GM12878 (cell line): ENCODE results near the gene GPC3. TPM values are rescaled to one million over a fixed set of nuclear protein-coding genes. Genes with fewer than 3 reads are reported as not detected.

ENCODE experiments used
- ATAC-seq: fragments of 200-7000 bp; cut with Tn5 transposase; 3 replicates; pipeline ENCODE4 v1.9.1; 2020; ENCODE audit warnings: mild to moderate bottlenecking, moderate library complexity
- BruUV-seq: library from RNA; stranded (reverse); fragments of 400-500 nt; replicated peaks from 2 replicates; lab custom pipeline; 2021; lab: Mats Ljungman, UMichigan
- CTCF ChIA-PET: fragments of 300-600 bp; sonication (Branson Sonifier 250); formaldehyde crosslinking; extraction: SDS; loops from one replicate; lab custom pipeline; 2021; ENCODE audit warnings: inconsistent platforms; lab: Yijun Ruan, JAX
- POLR2A ChIA-PET: fragments of 350-600 bp; formaldehyde crosslinking; extraction: SDS; loops from one replicate; lab custom pipeline; 2021; ENCODE audit warnings: inconsistent platforms; lab: Charles Lee
- RAD21 ChIA-PET: fragments of 300-600 bp; sonication (Branson Sonifier 250); formaldehyde crosslinking; loops from one replicate; lab custom pipeline; 2023; ENCODE audit warnings: antibody characterized with exemption; ENCODE audit not compliant: unreplicated experiment; lab: Charles Lee
- SMC1A ChIA-PET: fragments of 300-600 bp; sonication (Branson Sonifier 250); formaldehyde crosslinking; loops from one replicate; lab custom pipeline; 2023; ENCODE audit not compliant: unreplicated experiment, uncharacterized antibody; lab: Charles Lee
- DNase-seq: peaks from one replicate; pipeline ENCODE4 v3.0.0-alpha.2; 2011; ENCODE audit warnings: low read depth, low spot score
- FAIRE-seq: peaks from 3 replicates; lab custom pipeline; 2011; peaks lifted over from hg19 to GRCh38; lab: Jason Lieb, UNC
- H2AFZ ChIP-seq: 2 replicates; pipeline ENCODE4 v1.6.0; 2011; ENCODE audit warnings: low read depth, low read length, control low read depth; ENCODE audit not compliant: control insufficient read depth
- H3K27ac ChIP-seq: 2 replicates; pipeline ENCODE4 v1.5.1; 2011; ENCODE audit warnings: control low read depth; ENCODE audit not compliant: control insufficient read depth, insufficient read depth
- H3K27me3 ChIP-seq, 2 experiments: replicated peaks in 1 of 2; 2 replicates each; pipeline versions ENCODE4 v1.6.0 to v1.6.1; 2011; ENCODE audit warnings: low read length in 1 of 2; ENCODE audit not compliant: control insufficient read depth in 2 of 2, insufficient read depth in 2 of 2
- H3K36me3 ChIP-seq, 2 experiments: 2 replicates each; pipeline ENCODE4 v1.5.1; 2011; ENCODE audit warnings: low read length in 1 of 2; ENCODE audit not compliant: control insufficient read depth in 2 of 2, insufficient read depth in 2 of 2
- H3K4me1 ChIP-seq: 2 replicates; pipeline ENCODE4 v1.6.1; 2011; ENCODE audit warnings: mild to moderate bottlenecking, low read length, moderate library complexity, mixed read lengths; ENCODE audit not compliant: control insufficient read depth, insufficient read depth
- H3K4me2 ChIP-seq: 2 replicates; pipeline ENCODE4 v1.6.0; 2011; ENCODE audit warnings: control low read depth; ENCODE audit not compliant: control insufficient read depth, insufficient read depth
- H3K4me3 ChIP-seq: fragments of 200-600 bp; sonication (generic); 2 replicates; pipeline ENCODE4 v1.5.1; 2016
- H3K79me2 ChIP-seq: 2 replicates; pipeline ENCODE4 v1.6.0; 2011; ENCODE audit warnings: low read length; ENCODE audit not compliant: control insufficient read depth, insufficient read depth
- H3K9ac ChIP-seq: 2 replicates; pipeline ENCODE4 v1.8.0; 2011; ENCODE audit warnings: low read length, control low read depth, mixed read lengths; ENCODE audit not compliant: control insufficient read depth, insufficient read depth
- H3K9me3 ChIP-seq: replicated peaks from 3 replicates; pipeline ENCODE4 v1.5.1; 2011; ENCODE audit warnings: mild to moderate bottlenecking, low read length; ENCODE audit not compliant: control insufficient read depth, insufficient read depth
- H4K20me1 ChIP-seq: 2 replicates; pipeline ENCODE4 v1.6.0; 2011; ENCODE audit not compliant: control insufficient read depth, insufficient read depth
- CHD1 ChIP-seq: IDR thresholded peaks from 2 replicates; pipeline ENCODE4 v1.6.1; 2012; ENCODE audit warnings: low read depth, low read length, improper control_type of control experiment
- LARP7 ChIP-seq: fragments of 450-650 bp; IDR thresholded peaks from 2 replicates; pipeline ENCODE4 v1.6.1; 2017; ENCODE audit warnings: mild to moderate bottlenecking
- SKIL ChIP-seq: fragments of 450-650 bp; IDR thresholded peaks from 2 replicates; pipeline ENCODE4 v1.6.1; 2017; ENCODE audit warnings: mild to moderate bottlenecking, low read depth, inconsistent platforms; ENCODE audit not compliant: poor library complexity, severe bottlenecking
- SPI1 ChIP-seq: IDR thresholded peaks from 2 replicates; pipeline ENCODE4 v1.6.1; 2011; ENCODE audit warnings: low read depth, mild to moderate bottlenecking, low read length, moderate library complexity, borderline replicate concordance; ENCODE audit not compliant: insufficient read depth
- TAF1 ChIP-seq: IDR thresholded peaks from 2 replicates; pipeline ENCODE4 v1.6.1; 2011; ENCODE audit warnings: mild to moderate bottlenecking, low read depth, low read length, borderline replicate concordance
- TARDBP ChIP-seq: IDR thresholded peaks from 2 replicates; pipeline ENCODE4 v1.6.1; 2016; ENCODE audit warnings: borderline replicate concordance
- ZBTB11 ChIP-seq: fragments of 450-650 bp; formaldehyde crosslinking; IDR thresholded peaks from 2 replicates; pipeline ENCODE4 v1.5.0; 2022; ENCODE audit warnings: mild to moderate bottlenecking, missing genetic modification characterization
- ZBTB33 ChIP-seq: fragments of 450-650 bp; IDR thresholded peaks from 2 replicates; pipeline ENCODE4 v1.6.1; 2017; ENCODE audit warnings: mild to moderate bottlenecking
- ZZZ3 ChIP-seq: IDR thresholded peaks from 2 replicates; pipeline ENCODE4 v1.6.1; 2011; ENCODE audit warnings: low read depth; ENCODE audit not compliant: control insufficient read depth, insufficient read length
- in situ Hi-C: fragments of 300-500 bp; cut with MboI; formaldehyde crosslinking; loops from 9 replicates; pipeline ENCODE4 v1.14.3; 2018; ENCODE audit warnings: mixed read lengths
- intact Hi-C: fragments of 100-400 bp; cut with micrococcal nuclease; formaldehyde crosslinking; loops from one replicate; pipeline ENCODE4 v1.14.2; 2022; ENCODE audit not compliant: unreplicated experiment
- polyA plus RNA-seq, 11 experiments: library from polyadenylated mRNA; depleted of rRNA in 4 of 11; unstranded in 6 of 11; stranded (reverse) in 5 of 11; fragments of >200 nt; fragmentation: Nextera tagmentation in 4 of 11; fragmentation: Illumina TruSeq in 1 of 11; extraction: Ambion mirVana in 4 of 11; extraction: Trizol in 1 of 11; gene quantifications; 1 replicate in 1 of 11; 2 replicates in 10 of 11; pipeline versions ENCODE4 v1.2.1 to v1.2.3, GENCODE V29; 2011 to 2016; ENCODE audit warnings: inconsistent platforms in 2 of 11, missing spikeins in 2 of 11, low read depth in 1 of 11
- total RNA-seq, 4 experiments: library from RNA; depleted of rRNA in 3 of 4; stranded (reverse); fragments of >200 nt in 3 of 4; fragmentation: Illumina TruSeq in 1 of 4; extraction: Trizol in 1 of 4; gene quantifications; 2 replicates each; pipeline versions ENCODE4 v1.2.1 to v1.2.3, GENCODE V29; 2013 to 2021

Gene GPC3
- total and polyA plus RNA-seq, 10 of the 15 experiments (the other 5 are each of a cell fraction or from before 2014, with no cell fraction given): 0.09 to 0.82 TPM; not detected in 8

- ChIA-PET POLR2A (no interaction called here), RAD21 (no interaction called here), SMC1A (no interaction called here), CTCF (no interaction called here)
- H3K27me3 ChIP-seq: no peaks in the 10 kb centered on the region
- H3K9me3 ChIP-seq: no peaks in the 10 kb centered on the region
- in situ Hi-C loops: no loop called here
- no peaks in the 10 kb centered on the region for H3K36me3 ChIP-seq
- no peak overlapping the region for H3K4me2 ChIP-seq
- TF ChIP-seq SKIL (no peak), ZZZ3 (no peak), SPI1 (no peak), TAF1 (no peak), TARDBP (no peak), LARP7 (no peak), ZBTB33 (no peak), ZBTB11 (CRISPR knock-in tag) (no peak), CHD1 (no peak)
- H3K4me3 ChIP-seq: no peak overlapping the region
- no peak overlapping the region for H2AFZ ChIP-seq
- intact Hi-C loops: no loop called here
- H3K27ac ChIP-seq: no peak overlapping the region
- no TSS peak for BruUV-seq
- H3K79me2 ChIP-seq: no peaks in the 10 kb centered on the region
- no peaks in the 10 kb centered on the region for H3K4me1 ChIP-seq
- FAIRE-seq (no peak), DNase-seq (no peak), ATAC-seq (no peak)
- no peaks in the 10 kb centered on the region for H4K20me1 ChIP-seq
- no peak overlapping the region for H3K9ac ChIP-seq
Measured at GRCh38 chrX:133569217-133569616, 416.2 kb downstream of the GPC3 start.
